ENCODE results near the gene VWA1.
"Not testable (repeated sequence)": the region's sequence is repeated elsewhere in the genome, so short reads cannot be mapped to it uniquely, and the experiment has no call there.

VWA1 gene

DNA sequence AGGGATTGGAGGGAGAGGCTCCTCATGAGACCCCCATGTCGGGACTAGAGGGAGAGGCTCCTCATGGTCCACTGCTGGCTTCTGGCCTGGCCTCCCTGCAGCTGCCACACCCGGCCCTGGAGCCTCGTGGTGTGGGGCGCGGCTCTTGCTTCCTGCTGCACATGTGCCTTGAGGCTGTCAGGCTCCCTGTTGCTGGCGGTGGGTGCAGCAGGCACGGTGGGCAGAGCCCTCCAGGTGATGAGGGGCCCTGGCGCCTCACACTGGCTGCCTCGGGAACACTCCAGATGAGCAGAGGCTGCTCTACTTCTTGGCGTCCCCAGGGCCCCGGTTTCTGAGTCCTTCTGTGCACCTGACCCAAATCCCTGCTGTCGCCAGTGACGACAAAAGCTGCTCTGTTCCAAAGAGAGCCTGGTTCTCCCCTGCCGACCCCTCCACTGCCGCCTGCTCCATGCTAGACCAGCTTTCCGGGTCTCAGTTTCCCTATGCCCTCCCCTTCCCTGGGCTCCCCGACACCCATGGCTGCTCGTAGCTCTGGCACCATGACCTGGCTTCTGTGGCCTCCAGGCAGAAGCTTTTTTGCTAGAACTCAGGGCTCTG, 26.3 kb downstream of the VWA1 start:
- no peak for DNase-seq

DNA sequence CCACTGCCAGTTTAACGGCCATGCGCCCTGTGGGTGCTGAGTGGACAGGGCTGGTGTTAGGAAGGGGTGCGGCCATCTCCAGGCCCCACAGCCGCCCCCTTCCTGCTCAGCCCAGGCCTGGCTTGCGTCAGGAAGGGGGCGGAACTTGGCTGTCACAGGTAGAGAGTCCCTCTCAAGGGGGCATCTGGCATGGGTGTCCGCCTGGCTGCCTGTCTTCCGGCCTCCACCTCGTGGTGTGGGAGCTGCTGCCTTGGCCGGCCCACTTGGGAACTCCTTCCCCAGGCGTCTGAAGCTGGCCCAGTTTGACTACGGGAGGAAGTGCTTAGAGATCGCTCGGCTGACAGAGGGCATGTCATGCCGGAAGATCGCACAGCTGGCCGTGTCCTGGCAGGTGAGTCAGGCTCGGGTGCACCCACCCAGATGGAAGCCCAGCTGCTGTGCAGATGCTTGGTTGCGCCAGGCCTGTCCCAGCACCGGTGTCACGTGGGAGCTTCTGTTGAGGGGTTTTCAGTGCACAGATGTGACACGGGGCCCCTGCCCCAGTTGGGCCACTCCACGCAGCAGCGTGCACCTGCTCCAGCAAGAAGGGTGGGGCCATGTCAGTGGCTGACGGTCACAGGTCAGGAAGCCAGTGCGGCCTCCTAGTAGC, 27.0 kb downstream of the VWA1 start:
- no peak for DNase-seq

DNA sequence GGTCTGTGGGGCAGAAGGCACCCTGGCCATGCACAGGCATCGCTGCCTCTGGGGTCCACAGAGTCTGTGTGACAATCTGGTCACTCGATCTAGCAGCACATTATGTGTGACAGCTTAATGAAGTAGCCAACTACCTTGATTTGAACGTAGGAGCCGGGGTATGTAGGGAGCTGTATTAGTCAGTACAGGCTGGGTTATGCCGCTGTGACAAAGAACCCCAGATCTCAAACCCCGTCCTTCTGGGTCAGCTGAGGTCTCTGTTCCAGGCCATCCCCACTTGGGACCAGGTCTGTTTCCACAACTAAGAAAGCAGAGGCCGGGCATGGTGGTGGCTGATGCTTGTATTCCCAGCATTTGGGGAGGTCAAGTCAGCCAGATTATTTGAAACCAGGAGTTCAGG, 27.8 kb downstream of the VWA1 start:
- no peak for DNase-seq

DNA sequence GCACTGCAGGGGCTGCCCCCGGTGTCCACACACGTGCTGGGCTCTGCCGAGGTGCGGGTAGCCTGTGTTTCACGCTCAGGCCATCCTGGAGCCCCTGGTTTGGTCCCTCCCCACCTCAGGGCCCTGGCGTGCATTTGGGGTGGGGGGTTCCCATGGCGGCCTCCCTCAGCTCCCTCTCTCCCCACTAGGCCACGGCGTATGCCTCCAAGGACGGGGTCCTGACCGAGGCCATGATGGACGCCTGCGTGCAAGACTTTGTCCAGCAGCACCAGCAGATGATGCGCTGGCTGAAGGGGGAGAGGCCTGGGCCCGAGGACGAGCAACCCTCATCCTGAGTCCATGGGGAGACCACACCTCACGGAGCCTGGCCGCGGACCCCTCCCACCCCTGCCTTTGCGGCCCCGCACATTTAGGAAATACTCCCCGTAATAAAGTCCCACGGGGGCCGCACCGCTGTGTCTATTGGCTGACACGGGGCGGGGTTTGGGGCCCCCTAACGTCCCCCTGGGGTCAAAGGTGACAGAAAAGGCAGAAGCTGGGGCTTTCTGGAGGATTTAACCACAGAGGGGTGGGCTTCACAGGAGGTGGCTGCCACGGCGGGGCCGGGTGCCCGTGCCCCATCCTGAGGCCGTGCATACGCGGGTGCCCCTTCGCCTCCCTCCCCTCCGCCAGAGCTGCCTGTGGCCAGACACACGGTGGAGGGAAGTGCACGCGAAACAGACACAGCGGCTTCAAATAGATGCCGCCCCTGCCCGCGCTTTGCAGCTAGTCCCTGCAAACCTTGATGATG, 32.9 kb downstream of the VWA1 start:
- DNase-seq = not testable (repeated sequence)

DNA sequence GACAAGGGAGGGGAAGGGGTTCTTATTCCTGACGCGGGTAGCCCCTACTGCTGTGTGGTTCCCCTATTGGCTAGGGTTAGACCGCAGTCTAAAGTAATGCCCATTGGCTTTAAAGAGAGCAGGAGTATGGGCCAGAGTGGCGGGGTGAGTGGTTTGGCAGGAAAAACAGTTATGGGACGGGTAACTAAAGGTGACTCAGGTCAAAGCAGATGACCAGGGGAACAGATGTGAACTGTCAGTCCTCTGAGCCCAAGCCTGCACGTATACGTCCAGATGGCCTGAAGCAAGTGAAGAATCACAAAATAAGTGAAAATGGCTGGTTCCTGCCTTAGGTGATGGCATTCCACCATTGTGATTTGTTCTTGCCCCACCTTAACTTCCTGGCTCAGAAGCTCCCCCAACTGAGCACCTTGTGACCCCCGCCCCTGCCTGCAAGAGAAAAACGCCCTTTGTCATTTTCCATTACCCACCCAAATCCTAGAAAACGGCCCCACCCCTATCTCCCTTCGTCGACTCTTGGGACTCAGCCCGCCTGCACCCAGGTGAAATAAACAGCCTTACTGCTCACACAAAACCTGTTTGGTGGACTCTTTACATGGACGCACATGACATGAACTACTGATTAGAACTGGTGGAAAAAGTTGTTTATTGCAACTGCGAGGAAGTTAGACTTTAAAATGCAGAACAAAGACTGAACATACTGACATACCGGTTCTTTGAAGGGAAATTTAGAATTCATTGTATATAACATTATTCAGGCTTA, 35.3 kb downstream of the VWA1 start:
- DNase-seq = no peak

DNA sequence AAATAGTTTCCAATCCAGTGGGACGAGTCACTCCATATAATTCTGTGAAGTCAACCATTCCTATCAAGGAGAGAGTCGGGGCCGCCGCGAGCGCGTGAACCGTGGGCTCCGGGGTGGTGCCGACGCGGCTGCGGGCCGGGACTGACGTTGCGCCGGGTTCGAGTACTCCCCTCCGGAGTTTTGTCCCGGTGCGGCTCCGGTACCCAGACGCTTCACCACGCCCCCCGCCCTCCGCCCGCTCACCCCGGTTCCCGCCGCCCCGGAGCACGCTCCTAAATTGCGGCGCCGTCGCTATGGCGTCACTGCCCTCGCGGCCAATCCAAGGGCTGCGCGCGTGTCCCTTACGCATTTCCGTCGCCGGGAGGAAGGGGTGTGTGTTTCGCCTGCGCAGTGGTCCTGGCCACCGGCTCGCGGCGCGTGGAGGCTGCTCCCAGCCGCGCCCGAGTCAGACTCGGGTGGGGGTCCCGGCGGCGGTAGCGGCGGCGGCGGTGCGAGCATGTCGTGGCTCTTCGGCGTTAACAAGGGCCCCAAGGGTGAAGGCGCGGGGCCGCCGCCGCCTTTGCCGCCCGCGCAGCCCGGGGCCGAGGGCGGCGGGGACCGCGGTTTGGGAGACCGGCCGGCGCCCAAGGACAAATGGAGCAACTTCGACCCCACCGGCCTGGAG, 36.0 kb downstream of the VWA1 start, which contains the start of gene ATAD3B:
TSS of gene ATAD3B (plus strand) at position 377 of the 664 bp plus-strand sequence. CDS start at position 497, 120 bp downstream.
- DNase-seq = peak; percentile 82

DNA sequence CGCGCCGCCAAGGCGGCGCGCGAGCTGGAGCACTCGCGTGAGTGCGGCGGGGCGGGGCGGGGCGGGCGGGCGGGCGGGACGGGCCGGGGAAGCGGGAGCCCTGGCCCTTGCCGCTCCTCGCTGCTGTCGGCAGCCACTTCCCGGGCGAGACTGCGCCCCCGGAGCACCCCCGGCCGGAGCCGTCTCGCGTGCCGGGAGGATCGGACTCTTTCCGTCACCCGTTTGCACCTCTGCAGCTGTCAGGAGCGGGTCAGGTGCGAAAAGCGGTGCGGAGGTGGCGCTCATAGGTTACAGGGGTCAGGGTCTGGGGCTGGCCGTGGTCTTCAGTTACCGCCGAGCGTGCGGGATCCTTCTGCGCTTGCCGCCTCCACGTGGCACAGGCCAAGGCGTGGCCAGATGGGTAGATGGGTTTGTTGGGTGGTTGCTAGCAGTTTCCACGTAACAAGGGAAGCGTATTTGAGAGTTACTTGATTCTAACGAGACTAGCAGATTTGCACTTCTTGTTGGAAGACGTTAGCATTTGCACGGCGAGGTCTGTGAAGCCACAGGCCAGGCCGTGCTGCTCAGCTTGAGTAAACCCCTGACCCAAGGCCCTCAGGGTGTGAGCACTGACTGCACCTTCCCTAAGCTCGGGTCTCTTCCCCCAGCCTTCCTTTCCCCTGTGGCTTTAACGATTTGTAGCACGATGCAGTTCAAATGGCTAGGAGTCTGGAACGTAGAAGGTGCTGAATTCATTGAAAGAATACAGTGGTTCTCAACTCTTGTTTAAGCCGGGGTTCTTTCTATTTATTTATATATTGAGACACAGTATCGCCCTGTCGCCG, 36.8 kb downstream of the VWA1 start:
- not testable (repeated sequence) for DNase-seq

DNA sequence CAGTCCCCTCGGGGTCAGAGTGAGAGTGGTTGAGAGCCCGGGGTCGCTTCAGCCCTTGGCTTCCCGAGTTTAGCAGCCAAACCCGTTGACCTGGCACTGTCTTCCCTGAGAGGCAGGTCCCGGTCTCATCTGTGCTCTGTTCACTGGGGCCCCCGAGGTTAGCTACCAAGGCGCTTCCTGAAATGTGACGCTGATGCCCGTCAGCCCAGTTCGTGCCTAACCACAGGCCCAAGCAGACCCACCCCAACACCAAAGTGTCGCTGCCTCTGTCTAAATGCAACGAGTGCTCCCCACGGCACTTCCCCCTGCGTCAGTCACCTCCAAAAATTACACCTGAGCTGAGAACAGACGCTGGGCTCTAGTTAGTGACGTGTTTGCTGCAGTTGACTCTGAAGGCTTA, 40.5 kb downstream of the VWA1 start:
- DNase-seq = not testable (repeated sequence)

DNA sequence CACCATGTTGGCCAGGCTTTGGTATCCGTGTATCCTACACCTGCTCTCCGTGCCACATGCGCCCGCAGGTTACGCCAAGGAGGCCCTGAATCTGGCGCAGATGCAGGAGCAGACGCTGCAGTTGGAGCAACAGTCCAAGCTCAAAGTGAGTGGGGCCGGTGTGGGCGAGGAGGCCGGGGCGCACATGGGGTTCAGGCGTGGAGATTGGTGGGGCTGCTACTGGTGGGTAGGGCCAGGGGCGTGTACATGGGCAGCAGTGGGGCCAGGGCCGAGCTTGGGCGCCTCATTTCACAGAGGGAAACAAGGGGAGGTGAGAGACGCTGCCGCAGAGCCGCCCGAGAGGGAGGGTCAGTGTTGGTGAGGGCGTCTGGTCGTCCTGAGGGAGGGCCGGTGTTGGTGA, 41.7 kb downstream of the VWA1 start:
- DNase-seq = no peak

DNA sequence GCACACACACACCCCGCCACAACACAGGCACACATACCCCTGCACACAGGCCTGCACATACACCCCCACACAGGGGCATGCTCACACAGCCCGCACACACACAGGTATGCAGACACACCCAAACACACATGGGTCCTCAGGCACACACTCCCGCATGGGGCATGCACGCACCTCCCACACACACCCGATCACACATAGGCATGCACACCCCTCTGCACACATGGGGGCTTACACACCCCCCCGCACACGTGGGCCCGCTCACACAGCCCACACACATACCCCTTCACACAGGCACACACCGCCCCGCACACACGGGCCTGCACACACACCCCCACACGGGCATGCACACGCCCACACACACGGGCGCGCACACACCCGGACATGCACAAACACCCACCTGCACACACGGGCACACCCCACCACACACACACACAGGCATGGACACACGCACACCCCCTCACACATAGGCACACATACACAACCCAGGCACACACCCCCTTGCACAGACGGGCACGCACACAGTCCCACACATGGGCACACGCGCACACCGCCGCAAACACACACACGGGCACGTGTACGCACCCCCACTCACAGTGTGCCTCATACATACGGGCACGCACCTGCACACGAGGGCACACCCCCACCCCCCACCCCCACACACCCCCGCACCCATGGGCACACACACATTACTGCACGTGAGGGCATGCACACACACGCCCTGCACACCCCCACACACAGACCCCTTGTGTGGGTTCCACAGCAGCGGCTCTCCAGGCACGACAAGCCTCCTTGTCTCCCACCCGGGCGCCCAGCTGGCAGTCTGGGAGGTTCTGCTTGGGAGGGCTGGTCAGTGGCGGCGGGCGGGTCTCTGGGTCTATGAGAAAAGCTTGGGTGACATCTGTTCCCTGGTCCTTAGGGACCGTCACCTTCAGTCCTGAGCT, 44.3 kb downstream of the VWA1 start:
- DNase-seq = no peak

DNA sequence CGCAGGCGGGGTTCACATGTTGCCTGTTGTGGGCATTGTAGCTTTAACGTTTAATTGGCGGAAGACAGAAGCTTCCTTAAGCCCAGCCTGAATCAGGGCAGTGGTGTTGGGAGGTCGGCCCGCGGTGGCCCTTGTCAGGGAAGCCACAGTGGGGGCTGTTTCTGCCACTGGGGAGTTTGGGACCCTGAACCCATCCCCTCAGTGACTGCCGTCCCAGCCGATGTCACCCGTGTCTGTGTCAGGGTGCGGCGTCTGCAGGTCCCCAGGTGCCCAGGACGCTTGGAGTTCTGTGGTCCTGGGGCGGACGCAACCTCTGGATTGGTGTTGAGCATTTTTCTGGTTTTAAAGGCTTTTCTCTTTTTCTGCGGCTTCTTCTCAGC, 45.0 kb downstream of the VWA1 start:
- DNase-seq = not testable (repeated sequence)

DNA sequence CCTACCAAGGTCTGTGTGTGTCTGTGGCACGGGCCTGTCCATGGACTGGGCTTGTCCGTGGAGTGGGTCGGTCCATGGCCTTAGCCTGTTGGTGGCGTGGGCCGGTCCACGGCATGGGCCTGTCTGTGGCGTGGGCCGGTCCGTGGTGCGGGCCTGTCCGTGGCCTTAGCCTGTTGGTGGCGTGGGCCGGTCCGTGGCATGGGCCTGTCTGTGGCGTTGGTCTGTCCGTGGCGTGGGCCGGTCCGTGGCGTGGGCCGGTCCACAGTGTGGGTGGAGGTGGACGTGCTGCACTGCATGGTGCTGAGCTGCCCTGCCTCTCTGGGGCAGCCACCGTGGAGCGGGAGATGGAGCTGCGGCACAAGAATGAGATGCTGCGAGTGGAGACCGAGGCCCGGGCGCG, 46.3 kb downstream of the VWA1 start:
- DNase-seq = not testable (repeated sequence)

DNA sequence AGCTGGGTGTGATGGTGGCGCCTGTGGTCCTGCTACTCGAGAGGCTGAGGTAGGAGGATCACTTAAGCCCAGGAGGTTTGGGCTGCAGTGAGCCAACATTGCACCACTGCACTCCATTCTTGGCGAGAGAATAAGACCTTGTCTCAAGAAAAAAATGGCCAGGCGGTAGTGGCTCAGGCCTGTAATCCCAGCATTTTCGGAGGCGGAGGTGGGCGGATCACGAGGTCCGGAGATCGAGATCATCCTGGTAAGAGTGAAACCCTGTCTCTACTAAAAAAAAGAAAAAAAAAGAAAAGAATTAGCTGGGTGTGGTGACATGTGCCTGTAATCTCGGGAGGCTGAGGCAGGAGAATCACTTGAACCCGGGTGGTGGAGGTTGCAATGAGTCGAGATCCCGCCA, 47.4 kb downstream of the VWA1 start:
- no peak for DNase-seq

DNA sequence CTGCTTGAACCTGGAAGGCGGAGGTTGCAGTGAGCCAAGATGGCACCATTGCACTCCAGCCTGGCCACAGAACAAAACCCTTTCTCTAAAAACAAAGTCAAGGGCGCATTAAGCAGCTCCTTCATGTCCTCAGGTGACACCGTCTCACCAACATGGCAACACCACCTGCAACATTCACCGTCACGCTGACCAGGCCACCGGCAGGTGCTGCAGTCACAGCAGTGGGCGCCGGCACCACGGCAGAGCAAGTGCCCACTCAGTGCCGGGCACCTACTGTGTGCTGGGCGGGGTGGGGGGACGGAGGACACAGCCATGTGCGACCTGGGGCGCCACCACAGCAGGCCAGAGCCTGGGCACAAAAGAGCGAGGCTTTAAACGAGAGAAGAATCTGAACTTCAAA, 48.2 kb downstream of the VWA1 start:
- no peak for DNase-seq

DNA sequence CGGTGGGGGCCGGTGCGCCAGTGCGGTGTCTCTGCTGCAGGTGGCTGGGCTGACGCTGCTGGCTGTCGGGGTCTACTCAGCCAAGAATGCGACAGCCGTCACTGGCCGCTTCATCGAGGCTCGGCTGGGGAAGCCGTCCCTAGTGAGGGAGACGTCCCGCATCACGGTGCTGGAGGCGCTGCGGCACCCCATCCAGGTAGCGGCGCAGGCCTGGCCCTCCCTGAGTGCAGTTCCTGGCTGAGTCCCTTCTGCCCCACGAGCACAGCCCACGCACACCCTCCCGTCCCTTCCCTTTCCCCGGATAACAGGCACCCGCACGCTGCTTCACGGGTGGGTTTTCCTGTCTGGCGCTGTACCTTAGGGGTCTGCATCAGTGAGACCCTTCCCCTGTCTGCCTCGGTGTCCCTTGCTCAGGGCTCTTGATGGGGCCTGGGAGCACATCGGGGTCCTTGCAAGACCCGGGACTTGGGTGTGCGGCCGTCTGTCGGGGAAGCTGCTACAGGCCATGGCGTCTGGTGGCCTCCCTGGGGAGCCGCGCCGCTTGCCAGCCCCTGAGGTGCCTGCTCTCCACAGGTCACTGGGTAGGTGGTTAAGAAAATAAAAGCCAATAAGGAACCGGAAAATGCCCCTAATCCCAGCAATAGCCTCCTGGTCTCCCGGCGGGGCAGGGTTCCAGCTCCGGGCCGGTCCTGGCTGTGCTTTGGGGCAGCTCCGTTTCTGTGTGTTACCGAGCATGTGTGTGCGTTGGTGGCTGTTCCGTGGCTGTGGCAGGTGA, 49.7 kb downstream of the VWA1 start:
- not testable (repeated sequence) for DNase-seq

DNA sequence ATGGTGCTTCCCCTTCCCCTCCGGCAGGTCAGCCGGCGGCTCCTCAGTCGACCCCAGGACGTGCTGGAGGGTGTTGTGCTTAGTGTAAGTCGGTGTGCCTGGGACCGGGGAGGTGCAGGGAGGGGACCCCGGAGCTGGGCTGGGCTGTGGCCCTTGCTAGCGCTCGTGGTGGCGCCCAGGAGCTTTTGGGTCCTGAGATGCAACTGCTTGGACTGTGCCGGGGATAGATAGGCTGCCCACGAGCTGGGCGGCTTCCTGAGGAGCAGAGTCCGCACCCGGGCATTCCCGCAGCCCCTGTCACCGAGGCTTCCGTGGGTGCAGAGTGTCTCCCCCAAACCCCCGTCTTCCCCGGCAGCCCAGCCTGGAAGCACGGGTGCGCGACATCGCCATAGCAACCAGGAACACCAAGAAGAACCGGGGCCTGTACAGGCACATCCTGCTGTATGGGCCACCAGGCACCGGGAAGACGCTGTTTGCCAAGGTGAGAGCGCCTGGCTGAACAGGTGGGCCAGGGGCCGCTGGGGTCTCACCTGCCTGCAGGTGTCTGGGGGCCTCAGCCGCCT, 50.3 kb downstream of the VWA1 start:
- not testable (repeated sequence) for DNase-seq

DNA sequence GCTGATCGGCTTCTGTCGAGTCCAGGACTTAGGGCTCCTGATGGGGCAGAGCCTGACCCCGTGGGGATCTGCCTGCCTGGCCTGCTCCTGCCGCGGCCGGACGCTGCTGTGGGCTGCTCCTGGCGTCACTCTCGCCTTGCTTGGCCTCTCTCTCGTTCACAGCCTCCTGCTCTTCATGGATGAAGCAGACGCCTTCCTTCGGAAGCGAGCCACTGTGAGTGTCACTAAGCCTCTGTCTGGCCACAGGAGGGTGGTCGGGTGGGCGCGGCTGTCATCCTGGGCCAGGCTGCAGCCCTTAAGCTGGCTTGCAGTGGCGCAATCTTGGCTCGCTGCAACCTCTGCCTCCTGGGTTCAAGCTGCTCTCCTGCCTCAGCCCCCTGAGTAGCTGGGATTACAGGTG, 52.2 kb downstream of the VWA1 start:
- no peak for DNase-seq

DNA sequence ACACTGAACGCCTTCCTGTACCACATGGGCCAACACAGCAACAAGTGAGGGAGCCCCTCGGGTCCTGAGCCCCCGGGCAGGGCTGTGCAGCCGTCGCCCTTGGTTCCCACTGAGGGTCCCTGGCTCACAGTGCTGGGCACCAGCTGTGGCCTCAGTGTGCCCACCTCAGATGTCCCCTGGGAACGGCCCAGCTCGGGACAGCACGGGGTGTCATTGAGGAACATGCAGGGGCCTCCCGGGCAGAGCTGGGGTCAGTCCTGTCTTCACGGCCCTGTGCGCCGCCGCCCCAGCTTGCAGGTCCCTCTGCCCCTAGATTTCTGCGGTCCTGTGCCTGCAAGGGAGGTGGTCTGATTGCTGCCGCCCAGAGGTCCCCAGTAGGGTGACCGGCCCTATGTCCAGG, 53.7 kb downstream of the VWA1 start:
- DNase-seq = no peak

DNA sequence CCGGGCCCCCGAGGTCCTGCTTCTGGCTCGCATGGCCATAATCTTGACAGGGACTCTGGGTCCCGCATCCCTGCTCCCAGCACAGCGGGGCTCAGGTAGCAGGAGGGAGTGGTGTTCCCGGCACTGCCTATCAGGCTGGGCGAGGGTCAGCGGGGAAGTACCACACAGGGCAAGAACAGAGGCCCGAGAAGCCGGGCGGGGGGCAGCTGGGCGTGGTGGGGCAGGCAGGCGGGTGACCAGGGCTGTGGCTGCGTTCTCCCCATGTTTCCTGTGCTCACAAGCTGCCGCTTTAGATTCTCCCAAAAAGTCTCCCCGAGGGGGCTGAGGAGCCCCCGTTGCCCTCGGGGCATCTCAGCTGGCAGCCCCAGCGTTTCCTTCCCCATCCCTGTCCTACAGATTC, 54.4 kb downstream of the VWA1 start:
- DNase-seq = no peak
